ENCODE data around the gene DISC1. TPM values are rescaled to one million over a fixed set of nuclear protein-coding genes. Genes with fewer than 3 reads are reported as not detected.
"Not testable (repeated sequence)": the region's sequence is repeated elsewhere in the genome, so short reads cannot be mapped to it uniquely, and the experiment has no call there.

Gene DISC1
- total RNA-seq, 6 experiments from 2014 or later: 1.8 to 3.3 (median 2.4) TPM

DNA sequence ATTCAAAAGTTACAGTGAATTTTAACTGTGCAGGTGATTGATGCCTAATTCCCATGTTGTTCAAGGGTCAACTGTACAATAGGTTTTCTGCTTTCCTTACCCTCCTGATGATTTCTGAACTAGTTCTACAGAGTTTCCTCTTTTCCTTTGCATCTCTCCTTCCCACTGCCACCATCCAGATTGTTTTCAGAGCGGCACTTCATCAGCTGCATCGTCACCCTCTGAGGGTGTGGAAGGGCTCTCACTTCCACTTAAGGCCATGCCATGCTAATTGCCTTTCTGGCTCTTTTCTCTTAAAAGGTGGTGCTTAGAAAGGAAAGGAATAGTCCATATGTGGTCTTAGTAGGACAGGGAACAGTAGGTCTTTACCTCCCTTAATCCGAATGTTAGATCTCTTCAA is 39.1 kb downstream of the DISC1 start:
- no peak for DNase-seq
- no peaks in the 10 kb centered on the region for H3K36me3 ChIP-seq
- H3K27me3 ChIP-seq: no peaks in the 10 kb centered on the region
- intact Hi-C loops (cut with DNase I): no loop called here
- H3K4me1 ChIP-seq: no peaks in the 10 kb centered on the region
- TF ChIP-seq POLR2A (IDR thresholded peaks at IDR 0.05) (no peak), CTCF (IDR thresholded peaks at IDR 0.05) (no peak)
- WGBS (ENCODE audit: insufficient coverage, low coverage, low lambda C conversion rate, missing lambda C conversion rate): 71% methylated on average over 3 of the region's 3 CpGs
- H3K27ac ChIP-seq: no peak overlapping the region
- no peaks in the 10 kb centered on the region for H3K9me3 ChIP-seq
- ATAC-seq: no peak
- H3K4me3 ChIP-seq: no peak overlapping the region

DNA sequence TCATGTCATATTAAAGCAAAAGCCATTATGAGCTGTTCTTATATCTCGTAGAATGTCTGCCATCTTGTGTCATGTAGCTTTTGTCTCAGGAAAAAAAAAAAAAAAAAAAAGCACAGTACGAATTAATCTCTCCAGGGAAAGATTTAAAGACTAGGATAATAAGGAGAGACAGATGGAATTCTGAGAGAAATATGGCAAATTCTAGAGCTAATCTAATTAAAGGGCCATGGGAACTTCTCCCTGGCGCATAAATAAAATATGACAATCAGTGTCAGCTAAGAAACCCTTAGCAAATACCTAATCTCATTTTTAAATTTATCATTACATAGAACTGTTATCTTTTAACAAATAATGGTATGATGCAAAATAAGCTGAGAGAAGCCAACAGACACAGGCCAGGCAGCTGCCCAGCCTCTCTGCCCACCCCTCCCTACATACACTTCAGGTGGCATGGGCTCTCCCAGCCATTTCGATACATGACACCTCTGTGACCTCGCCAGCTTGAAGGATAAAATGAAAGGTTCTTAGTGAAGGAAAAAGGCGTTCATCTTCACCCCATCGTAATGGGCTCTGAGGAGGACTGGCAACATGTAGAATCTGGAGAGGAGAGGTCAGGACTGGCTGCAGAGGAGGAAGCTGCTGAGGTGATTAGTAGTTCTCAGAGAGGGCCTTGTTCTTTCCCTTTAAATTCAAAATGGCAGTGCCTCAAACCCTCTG is 39.8 kb downstream of the DISC1 start:
- Histone ChIP-seq H3K27ac (no peak overlapping the region), H3K36me3 (no peaks in the 10 kb centered on the region), H3K4me1 (no peaks in the 10 kb centered on the region), H3K9me3 (no peaks in the 10 kb centered on the region), H3K27me3 (no peaks in the 10 kb centered on the region), H3K4me3 (no peak overlapping the region)
- no peak for ATAC-seq
- 66% methylated on average over 4 of the region's 7 CpGs for WGBS (ENCODE audit: insufficient coverage, low coverage, low lambda C conversion rate, missing lambda C conversion rate)
- no peak for TF ChIP-seq POLR2A (IDR thresholded peaks at IDR 0.05)
- DNase-seq: no peak
- intact Hi-C loops (cut with DNase I): no loop called here

DNA sequence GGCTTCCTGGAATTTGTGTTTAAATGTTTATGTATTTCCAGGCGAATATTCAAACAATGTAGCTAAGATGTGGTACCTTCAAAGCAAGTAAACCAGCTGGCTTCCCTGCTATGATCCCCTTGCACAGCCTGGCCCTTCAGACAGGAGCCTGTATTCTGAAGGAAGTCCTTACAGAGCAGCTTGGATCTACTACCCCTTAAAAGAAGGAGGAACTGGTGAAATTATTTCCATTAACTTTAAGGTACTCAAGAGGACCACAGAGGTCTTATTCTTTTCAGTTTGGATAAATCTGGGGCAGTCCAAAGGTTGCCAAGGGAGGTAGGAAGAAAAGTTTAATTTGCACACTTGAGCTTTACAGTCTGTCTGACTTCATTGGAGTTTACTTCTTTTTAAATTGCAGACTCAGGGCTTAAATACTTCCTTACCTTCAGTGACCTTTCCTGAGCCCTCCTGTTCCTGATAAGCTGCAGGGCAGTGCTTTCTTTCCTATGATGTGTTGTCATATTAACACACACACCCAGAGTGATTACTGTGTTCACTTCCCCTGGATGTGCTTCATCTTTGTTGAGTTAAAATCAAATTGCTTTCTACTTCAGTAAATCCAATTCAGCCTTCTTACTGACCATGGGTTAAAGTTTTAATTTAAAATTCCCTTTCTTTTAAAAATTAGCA is 40.5 kb downstream of the DISC1 start:
- 11% methylated on average over 1 of the region's 1 CpG for WGBS (ENCODE audit: insufficient coverage, low coverage, low lambda C conversion rate, missing lambda C conversion rate)
- Histone ChIP-seq H3K4me1 (no peaks in the 10 kb centered on the region), H3K36me3 (no peaks in the 10 kb centered on the region), H3K27me3 (no peaks in the 10 kb centered on the region), H3K4me3 (no peak overlapping the region), H3K9me3 (no peaks in the 10 kb centered on the region), H3K27ac (no peak overlapping the region)
- DNase-seq (no peak), ATAC-seq (no peak)
- no peak for TF ChIP-seq CTCF (IDR thresholded peaks at IDR 0.05)
- TF ChIP-seq POLR2A (IDR thresholded peaks at IDR 0.05): no peak
- intact Hi-C loops (cut with DNase I): no loop called here

DNA sequence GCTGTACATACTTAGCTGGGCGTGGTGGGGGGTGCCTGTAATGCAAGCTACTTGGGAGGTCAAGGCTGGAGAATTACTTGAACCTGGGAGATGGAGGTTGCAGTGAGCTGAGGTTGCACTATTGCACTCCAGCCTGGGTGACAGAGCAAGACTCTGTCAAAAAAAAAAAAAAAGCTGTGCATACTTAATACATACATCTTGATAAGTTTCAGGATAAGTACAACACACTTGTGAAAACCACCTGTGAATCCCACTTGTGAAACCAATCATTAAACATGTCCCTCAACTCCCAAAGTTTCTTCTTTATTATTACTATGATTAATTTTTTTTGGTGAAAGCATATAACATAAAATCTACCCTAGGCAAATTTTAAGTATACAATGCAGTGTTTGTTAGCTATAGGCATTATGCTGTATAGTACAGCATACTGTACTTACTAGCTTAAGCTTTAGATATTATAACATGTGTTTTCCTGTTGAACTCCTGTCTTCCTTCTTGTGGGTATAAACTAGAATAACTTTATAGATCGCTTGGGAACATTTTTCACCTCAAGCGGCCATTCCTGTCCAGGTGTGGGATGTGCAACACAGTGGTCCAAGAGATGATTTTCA is 41.4 kb downstream of the DISC1 start:
- H3K4me3 ChIP-seq: no peak overlapping the region
- intact Hi-C loops (cut with DNase I): no loop called here
- DNase-seq (no peak), ATAC-seq (no peak)
- TF ChIP-seq CTCF (IDR thresholded peaks at IDR 0.05) (no peak), POLR2A (IDR thresholded peaks at IDR 0.05) (no peak)
- WGBS (ENCODE audit: insufficient coverage, low coverage, low lambda C conversion rate, missing lambda C conversion rate): 61% methylated on average over 3 of the region's 3 CpGs
- H3K9me3 ChIP-seq: no peaks in the 10 kb centered on the region
- no peaks in the 10 kb centered on the region for H3K36me3 ChIP-seq
- H3K27me3 ChIP-seq: no peaks in the 10 kb centered on the region
- H3K27ac ChIP-seq: no peak overlapping the region
- H3K4me1 ChIP-seq: no peaks in the 10 kb centered on the region

DNA sequence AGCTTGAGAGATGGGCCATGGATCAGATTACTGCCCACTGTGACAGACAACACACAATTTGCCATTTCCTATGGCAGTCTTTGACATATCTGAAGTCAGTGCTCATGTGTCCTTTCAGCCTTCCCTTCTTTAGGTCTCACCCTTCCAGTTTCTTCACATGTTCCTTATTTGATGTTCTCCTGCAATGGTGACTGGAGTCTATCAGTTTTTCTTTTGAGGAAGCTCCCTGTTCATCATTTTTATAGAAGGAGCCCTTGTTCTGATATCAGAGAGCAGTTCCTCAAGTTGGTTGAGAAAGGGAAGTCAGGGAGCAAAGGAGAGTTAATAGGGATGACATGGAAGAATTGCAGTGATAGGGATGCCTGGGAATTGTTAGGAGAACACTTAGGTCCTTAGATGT is 42.2 kb downstream of the DISC1 start:
- Histone ChIP-seq H3K4me3 (no peak overlapping the region), H3K4me1 (no peaks in the 10 kb centered on the region), H3K36me3 (no peaks in the 10 kb centered on the region), H3K27ac (no peak overlapping the region), H3K9me3 (no peaks in the 10 kb centered on the region), H3K27me3 (no peaks in the 10 kb centered on the region)
- TF ChIP-seq POLR2A (IDR thresholded peaks at IDR 0.05) (no peak), CTCF (IDR thresholded peaks at IDR 0.05) (no peak)
- intact Hi-C loops (cut with DNase I): no loop called here
- DNase-seq (no peak), ATAC-seq (no peak)

DNA sequence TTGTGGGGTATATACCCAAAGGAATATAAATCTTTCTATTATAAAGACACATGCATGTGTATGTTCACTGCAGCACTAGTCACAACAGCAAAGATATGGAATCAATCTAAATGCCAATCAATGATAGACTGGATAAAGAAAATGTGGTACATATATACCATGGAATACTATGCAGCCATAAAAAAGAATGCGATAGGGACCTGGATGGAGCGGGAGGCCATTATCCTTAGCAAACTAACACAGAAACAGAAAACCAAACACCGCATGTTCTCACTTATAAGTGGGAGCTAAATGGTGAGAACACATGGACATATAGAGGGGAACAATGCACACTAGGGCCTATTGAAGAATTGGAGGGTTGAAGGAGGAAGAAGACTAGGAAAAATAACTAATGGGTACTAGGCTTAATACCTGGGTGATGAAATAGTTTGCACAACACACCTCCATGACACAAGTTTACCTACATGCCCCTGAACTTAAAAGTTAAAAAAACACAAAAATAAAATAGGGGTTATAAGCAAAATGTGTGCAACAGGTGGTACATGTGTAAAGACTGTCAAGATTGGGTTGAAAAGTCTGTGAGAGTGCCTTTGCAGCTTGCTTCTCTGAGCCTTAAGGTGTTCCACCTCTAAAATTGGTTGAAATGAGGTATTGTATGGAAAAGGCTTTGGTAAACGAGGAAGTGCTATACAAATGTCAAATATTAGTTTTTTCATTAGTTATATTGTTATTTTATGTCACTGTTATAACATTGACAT is 43.5 kb downstream of the DISC1 start:
- DNase-seq; H3K9me3 ChIP-seq; intact Hi-C loops (cut with DNase I); H3K27me3 ChIP-seq; H3K4me1 ChIP-seq; ATAC-seq; H3K36me3 ChIP-seq; H3K27ac ChIP-seq; H3K4me3 ChIP-seq: not testable (repeated sequence)
- WGBS (ENCODE audit: insufficient coverage, low coverage, low lambda C conversion rate, missing lambda C conversion rate): 68% methylated on average over 4 of the region's 4 CpGs
